ENCODE data around the gene CNTNAP4.

CNTNAP4 gene

DNA sequence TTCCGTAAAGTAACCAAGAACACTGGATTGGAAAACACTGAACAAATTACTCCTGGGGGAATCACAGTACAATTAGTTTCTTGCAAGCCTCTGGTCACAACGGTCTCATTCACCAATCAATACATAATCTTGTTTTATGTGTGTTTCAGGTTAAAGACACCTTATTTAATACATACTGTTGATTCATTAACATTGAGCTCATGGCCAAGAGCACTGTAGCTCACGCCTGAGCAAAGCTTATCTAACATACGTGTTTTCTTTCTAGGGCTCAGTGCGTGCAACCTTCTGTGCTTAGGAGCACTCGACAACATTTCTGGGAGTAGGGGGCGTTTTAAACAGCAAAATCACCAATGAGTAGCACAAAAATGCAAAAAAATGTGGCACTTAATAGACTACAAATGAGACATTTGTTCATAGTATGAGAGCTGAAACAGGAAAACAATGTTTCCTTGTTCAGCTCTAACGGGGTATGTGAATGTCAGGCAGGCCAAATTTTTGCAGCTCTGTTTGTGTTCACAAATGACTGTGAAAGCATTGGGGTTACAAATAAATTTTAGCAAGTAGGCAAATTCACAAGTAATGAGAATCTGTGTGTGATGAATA lies 206.2 kb downstream of the CNTNAP4 start:
- no peak for FAIRE-seq
- no peak for DNase-seq (ENCODE audit: extremely low spot score, insufficient read length, low read depth)

DNA sequence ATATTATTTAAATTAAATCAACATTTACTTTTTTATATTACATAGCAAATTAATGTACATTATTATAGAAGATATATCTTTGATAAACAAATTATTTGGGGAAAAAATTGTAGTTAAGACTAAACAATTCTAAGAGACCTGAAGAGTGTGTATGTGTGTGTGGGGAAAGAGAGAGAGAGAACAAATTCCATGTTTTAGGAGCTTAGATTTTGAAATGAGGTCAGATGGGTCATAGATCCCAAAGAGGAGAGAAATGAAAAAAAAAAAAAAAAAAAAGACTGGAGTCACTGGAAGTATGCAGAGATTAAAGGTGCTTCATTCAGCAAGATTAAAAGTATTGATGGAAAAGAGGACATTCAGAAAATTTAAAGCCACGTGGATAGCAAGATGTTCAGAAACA lies 206.8 kb downstream of the CNTNAP4 start:
- FAIRE-seq (no peak), DNase-seq (ENCODE audit: extremely low spot score, insufficient read length, low read depth) (no peak)

DNA sequence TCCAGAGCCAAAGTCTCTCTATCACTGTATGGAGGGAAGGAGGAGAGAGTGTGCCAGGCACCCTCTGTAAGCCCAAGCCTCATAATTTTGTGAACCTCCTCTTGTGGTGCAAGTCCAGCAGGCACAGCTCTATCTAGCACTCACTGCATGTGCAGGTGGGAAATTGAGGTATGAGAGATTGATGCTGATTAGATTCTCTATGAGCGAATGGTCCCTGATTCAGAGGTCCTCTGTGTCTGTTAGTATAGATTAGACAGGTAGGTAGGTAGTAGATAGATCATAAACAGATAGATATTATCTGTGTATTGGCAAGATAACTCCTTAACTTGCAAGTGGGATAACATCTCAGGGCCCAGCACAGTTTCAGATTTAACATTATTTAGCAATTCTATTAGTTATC lies 209.5 kb downstream of the CNTNAP4 start:
- FAIRE-seq: no peak

DNA sequence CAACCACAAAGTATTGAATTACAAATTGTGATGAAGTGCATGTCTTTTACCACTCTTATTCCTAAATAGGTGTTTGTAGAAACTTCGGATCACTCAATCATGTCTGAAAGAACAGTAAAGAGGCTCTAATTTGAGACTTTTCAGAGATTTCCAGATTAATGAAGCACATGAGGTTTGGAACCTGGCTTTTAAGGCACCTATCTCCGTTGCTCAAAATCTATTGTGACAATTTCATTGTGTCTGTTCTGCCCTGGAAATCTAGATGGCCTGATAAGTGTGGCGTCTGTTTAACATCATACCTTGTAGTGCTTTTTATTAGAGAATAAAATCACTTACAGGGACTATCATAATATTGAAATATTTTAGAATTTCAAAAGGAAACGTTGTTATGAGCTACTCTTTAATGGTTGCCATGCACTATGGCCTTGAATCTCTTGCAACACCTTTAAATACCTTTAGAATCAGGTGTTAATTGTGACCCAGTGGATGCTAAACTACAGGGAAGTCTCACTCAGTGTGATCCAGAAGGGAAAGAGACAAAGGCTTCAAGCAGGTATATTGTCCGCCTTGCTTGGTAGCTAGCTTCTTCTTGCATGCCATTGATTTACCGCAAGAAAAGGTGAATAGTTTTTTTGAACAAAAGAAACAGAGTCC lies 210.3 kb downstream of the CNTNAP4 start:
- DNase-seq (ENCODE audit: extremely low spot score, insufficient read length, low read depth) (no peak), FAIRE-seq (no peak)

More for the DNA sequence above, 209.5 kb downstream of the CNTNAP4 start:
- DNase-seq (ENCODE audit: extremely low spot score, insufficient read length, low read depth): no peak

DNA sequence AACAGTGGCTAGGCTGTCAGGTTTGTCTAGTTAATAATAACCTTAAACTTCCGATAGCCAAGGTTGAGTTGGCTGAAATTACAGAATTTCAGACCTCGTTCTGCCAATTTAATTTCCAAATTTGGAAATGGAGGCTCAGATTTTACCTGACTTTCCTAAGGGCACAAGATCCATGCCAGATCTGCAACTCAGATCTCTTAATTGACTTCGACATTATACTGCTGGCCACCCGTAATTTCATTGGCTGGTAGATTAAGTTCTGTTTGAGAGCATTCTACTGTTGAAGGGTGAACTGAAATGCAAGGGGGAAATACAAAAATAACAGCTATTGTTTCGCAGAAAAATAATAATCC lies 210.8 kb downstream of the CNTNAP4 start:
- DNase-seq (ENCODE audit: extremely low spot score, insufficient read length, low read depth) (no peak), FAIRE-seq (no peak)

DNA sequence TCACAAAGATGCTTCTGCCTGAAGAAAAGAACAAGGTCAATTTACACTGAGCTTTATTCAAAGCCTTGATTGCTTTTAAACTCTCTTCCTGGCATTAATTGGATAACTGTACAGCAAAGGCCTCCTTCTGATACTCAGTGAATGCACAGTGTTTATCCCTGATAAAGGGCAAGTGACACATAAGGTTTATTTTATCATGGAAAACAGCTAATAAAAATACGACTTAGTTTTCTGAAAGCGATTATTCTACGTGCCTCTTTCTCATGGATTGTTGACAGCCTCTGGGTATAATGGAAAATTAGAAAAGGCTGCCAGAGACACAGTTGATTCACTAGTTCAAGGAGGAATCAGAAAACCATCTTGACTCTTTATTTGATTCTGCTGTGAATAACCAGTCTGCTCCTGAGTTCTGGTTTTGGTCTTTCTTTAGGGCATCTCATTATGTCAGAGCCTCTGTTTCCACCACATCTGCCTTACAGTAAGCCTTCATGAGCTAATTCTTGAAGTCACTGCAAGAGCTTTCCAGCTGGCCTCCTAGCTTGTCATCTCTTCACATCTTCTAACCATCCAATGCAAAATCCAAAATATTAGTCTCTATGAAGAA lies 212.9 kb downstream of the CNTNAP4 start:
- FAIRE-seq (no peak), DNase-seq (ENCODE audit: extremely low spot score, insufficient read length, low read depth) (no peak)

DNA sequence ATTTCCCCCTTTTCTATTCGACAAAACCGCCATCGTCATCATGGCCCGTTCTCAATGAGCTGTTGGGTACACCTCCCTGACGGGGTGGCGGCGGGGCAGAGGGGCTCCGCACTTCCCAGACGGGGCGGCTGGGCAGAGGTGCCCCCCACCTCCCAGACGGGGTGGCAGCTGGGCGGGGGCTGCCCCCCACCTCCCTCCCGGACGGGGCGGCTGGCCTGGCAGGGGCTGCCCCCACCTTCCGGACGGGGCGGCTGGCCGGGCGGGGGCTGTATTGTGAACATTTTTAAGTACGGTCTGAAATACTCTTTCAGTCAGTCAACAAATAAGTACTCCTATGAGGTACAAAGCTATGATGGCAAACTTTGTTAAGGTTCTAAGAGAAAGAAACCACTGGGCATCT lies 222.8 kb downstream of the CNTNAP4 start:
- FAIRE-seq (no peak), DNase-seq (ENCODE audit: extremely low spot score, insufficient read length, low read depth) (no peak)

DNA sequence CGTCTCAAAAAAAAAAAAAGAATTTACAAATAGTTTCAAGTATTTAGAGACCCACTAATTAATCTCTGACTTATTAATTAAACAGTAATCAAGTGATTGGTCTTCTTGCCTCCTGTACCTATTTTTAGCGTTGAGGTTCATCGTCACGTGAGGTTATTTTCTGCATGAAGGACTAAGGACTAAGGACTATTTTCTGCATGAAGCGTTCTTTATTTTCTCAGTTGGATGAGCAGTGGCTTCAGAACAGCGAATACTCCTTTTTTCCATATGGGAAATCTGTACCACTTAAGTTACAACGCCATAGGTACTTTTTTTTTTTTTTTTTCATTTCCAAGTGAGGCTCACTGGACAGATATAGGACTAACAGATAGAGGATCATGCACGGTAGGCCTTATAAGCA lies 224.9 kb downstream of the CNTNAP4 start:
- DNase-seq (ENCODE audit: extremely low spot score, insufficient read length, low read depth) (no peak), FAIRE-seq (no peak)

DNA sequence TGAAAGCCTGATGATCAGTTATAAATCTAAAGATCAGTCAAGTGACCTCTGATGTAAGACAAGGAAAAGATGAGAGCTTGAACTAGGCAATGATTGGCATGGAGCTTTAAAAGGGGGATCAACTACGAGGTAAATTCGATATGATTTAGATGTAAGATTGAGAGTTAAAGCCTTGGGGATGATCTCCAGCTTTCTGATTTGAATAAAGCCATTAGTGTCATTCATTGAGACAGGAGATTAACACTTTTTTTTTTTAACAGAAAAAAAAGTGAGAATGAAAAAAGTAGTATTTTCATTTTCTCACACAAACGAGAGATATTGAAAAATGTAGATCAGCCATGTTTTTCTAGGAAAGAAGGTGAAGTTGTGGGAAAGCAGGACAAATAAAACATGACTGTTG lies 225.4 kb downstream of the CNTNAP4 start:
- FAIRE-seq (no peak), DNase-seq (ENCODE audit: extremely low spot score, insufficient read length, low read depth) (no peak)

DNA sequence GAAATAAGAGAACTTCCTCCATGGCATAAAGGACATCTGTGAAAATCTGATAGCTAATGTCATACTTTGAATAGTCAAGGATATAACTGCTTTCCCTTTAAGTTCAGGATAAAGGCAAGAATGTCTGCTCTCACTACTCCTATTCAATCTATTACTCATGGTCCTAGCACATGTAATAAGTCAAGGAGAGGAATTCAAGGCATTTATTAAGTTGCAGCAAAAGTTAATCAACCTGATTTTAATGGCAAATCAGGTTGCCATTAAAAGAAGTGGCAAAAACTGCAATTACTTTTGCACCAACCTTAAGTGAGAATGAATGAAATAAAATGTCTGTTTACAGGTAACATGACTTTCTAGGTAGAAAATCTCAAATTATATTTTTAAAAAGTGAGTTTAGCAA lies 225.9 kb downstream of the CNTNAP4 start:
- no peak for DNase-seq (ENCODE audit: extremely low spot score, insufficient read length, low read depth)
- FAIRE-seq: no peak

DNA sequence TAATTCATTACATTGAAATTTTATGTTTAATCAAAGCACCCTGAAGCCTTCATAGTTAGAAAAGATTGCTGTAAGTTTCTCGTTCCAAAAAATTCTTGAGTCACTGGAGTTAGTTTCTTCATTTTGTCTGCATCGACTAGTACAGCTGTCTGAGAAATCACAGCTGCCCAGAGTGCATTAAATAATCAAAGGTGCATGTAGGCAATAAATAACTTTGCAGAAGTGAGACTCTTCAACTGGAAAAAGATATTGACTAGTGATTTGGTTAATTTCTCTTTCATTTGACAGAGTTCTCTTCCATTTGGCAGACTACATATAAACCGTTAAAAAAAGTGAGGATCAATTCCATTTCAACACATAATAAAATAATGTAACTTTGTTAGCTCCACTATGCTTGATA lies 234.0 kb downstream of the CNTNAP4 start:
- DNase-seq (ENCODE audit: extremely low spot score, insufficient read length, low read depth) (no peak), FAIRE-seq (no peak)

DNA sequence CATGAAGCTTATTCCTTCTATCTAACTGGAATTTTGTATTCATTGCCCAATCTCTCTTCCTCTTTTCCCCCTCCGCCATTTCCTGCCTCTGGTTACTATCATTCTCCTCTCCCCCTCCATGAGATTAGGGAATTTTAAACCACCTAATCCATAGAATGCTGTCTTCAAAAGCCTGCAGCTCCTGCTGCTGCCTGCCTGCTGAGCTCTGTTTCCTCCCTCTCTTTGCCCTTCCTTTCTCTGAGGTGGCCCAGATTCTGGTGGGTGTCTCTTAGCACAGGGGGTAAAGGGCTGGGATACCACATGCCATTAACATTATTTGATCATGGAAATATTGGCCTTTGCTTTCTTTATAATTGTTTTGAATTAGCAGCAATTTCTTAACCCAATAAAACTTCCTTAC lies 241.6 kb downstream of the CNTNAP4 start:
- FAIRE-seq (no peak), DNase-seq (ENCODE audit: extremely low spot score, insufficient read length, low read depth) (no peak)

DNA sequence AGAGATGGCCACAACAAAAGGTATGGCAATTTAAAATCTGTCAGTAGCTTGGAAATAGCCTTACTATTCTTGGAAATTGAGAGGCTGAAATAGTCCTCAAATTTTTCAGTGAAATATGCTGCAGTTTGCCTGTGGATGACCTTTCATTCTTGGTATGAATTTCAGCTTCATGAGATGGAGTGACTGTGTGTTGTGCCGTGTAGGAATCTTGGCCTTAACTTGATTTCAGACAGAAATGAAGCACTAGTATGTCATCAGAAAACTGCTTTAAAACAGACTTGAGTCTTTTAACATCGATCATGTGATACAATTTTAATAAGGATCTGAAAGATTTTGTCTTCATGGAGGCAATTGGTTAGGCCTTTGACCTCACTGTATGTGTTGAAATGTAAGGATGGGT lies 247.2 kb downstream of the CNTNAP4 start:
- DNase-seq (ENCODE audit: extremely low spot score, insufficient read length, low read depth) (no peak), FAIRE-seq (no peak)

DNA sequence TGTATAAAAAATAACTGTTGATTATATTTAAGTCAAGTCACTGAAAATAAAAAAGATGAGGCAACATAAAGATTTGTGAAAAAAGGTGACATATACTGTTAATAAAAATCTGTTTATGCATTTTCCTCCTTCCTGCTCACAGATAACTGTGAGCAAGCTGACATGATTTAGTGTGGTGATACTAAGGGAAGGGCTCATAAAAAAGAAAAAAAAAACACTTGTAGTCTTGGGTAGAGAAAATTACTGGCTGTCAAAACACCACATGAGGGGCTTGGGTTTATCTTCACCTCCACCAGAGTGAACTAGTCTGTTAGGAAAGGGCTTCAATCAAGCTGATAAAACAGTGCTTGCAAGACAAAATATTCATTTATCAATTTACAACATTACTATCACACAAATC lies 247.6 kb downstream of the CNTNAP4 start:
- no peak for FAIRE-seq
- no peak for DNase-seq (ENCODE audit: extremely low spot score, insufficient read length, low read depth)

DNA sequence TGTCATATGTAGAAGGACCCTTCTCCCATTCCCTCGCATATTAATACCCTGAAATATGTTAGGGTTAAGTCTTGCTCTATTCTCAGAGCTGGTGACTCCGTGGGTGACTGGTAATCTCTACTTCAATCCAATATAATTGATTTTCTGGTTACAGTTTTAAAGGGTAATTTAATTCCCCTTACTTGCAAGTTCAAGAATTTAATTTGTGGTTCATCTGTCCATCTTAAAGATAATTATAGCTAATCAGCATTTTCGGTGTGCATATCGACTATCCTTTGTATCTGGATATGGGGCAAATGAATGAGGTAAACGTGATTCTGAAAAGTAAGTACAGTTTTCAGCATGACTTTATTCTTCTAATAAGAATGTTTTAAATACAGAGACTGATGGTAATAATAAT lies 250.0 kb downstream of the CNTNAP4 start:
- DNase-seq (ENCODE audit: extremely low spot score, insufficient read length, low read depth): no peak

DNA sequence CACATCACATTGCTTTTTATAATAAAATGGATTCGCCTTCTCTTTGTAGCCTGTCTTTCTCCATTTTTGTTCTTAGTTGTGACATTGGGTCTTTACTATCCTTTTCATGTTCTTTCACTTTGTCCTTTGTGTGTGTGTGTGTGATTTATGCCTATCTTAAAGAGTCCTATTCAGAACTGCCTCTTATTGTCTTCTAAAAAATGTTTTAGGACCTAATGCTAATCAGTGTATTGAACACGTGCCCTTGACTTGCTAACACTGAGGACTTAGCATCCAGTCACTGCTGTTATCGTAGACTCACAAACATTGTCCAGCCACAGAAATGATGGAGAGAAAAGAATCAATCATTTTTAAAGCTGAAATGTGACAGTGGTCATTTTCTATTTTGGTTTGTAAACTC lies 251.9 kb downstream of the CNTNAP4 start:
- DNase-seq (ENCODE audit: extremely low spot score, insufficient read length, low read depth) (no peak), FAIRE-seq (no peak)

More for the DNA sequence above, 250.0 kb downstream of the CNTNAP4 start:
- FAIRE-seq: no peak

DNA sequence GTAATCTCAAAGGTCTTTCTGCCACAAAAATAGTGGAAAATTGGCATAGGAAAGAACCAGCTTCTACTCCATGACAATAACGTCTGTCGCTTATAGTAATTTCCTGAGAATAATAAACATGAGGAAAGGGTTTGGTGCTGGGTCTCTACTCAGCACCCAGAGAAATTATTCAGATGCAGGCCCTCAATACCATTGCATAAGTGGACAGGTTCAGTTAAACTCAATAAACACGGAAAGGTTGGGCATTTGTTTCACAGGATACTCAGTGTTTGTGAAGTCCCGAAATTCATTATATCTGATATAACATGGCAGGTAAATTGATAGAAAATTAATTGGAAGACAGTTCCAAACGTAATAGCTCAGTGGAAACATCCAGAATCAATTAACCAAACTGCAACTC lies 254.0 kb downstream of the CNTNAP4 start:
- no peak for FAIRE-seq
- DNase-seq (ENCODE audit: extremely low spot score, insufficient read length, low read depth): no peak

DNA sequence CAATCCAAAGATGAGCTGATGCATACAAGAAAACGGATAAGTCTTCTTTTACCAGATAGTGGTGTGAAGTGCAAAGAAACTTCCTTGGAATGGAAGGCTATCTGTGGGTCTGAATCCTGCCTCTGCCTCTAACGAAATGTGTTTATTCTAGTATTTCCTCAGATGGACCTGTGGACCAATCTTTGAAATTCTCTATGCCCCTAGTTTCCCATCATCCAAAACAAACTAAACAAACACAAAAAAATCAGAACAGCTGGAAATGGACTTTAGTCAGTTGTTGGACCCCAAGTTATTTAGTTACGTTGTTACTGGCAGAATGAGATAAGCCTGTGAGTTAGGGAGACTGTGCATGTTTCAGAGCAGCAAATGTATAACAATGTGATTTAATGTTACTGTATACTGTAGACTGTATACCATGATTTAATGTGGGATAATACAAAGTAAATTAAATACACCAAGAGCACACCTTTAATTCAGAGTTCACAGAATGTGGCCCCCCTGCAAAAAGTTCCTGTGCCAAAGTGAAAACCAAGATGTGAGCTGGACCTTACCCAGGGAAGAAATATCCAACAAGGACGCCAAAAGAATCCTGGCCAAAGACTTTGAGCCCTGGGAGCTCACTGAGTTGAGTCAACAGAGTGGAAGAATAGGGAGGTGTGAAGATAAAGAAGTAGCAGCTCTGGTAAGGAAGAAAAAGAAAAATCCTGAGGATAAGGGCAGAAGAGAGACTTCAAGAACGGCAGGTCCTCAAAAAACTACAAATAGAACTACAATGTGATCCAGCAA lies 255.2 kb downstream of the CNTNAP4 start:
- FAIRE-seq (no peak), DNase-seq (ENCODE audit: extremely low spot score, insufficient read length, low read depth) (no peak)

DNA sequence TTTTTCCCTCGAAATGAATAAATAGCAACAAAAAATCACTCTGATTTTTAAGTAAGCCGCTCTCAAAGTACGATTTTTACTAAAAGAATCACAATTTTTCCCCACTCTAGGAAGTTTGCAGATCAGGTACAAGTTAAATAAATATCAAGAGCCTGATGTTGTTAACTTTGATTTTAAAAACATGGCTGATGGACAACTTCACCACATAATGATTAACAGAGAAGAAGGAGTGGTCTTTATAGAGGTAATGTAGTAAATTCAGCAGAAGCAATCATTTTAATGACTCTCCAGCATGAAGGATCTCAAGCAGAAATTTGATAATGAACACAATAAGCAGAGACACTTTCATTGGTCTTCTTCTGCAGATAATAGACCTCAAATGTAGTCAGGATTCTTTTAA lies 262.4 kb downstream of the CNTNAP4 start:
- FAIRE-seq (no peak), DNase-seq (ENCODE audit: extremely low spot score, insufficient read length, low read depth) (no peak)

DNA sequence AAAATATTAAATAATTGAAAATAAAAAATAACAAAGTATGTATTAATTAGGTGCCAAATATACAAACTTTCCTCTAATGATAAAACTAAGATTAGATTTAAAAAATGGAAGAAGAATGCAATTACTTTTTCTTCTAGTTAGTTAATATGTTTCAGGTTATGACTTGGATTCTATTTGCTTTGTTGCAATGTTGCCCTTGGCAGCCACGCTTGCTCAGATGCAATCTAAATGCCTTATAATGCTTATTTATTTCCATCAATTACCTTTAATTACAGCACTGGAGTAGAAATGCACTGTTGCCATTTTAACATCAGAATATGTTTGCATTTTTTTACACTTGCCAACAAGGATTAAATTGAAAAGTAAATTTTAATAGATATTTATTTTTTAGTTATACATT lies 263.9 kb downstream of the CNTNAP4 start:
- FAIRE-seq: no peak
- DNase-seq (ENCODE audit: extremely low spot score, insufficient read length, low read depth): no peak

DNA sequence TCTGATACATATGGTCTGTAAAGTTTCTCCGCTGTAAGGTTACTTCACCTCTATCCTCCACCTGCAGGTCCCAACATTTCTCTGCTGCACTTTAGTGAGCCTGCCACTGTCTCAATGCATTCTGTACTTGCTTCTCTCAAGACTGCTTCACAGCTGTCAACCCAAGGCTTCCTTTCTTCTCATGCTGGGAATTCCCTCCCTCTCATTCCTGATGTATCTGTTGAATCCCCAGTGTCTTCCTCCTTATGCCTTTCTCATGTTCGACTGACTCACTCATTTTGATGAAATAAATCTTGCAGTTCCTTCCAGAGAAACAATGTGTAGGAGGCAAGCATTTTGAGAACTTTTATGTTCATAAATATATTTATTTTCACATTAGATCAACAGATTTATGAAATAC lies 288.3 kb downstream of the CNTNAP4 start:
- FAIRE-seq (no peak), DNase-seq (ENCODE audit: extremely low spot score, insufficient read length, low read depth) (no peak)

Measured in GM18507 (cell line).